ENCODE data around the gene CHRNG.

DNA sequence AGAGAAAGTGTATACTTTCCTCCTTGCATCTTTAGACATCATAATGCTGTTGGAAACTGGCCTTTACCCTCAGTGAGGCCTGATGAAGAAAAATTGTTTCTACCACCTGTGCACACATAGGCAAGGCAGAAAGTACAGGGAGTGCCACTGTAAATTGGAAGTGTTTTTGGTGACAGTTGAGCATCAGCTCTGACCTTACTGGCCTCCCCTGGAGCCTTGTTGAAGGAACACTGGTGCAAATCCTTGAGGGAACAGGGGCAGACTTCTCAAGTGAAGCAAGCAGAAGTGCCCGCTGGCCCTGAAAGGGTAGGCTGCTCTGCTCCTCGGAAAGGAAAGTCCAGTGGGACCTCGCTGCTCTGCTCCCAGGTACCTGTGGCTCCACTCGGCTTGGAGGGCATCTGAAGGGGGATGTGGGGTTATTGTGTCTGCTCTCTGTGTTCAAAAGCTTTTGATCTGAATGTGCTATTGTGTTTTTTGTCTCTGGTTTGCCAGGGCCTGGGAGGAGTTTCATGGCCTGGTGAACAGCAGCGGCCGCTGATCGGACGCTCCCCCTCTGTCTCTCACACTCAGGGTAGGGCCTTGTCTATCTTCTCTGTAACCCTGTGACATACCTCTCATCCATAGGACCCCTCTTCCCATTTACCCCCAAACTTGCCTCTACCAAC, 34.4 kb downstream of the CHRNG start:
- TF ChIP-seq POLR2AphosphoS5 (IDR thresholded peaks at IDR 0.05) (no peak), TAF1 (IDR thresholded peaks at IDR 0.05; ENCODE audit: low read depth) (no peak)
- TF ChIP-seq, protein P1, sequence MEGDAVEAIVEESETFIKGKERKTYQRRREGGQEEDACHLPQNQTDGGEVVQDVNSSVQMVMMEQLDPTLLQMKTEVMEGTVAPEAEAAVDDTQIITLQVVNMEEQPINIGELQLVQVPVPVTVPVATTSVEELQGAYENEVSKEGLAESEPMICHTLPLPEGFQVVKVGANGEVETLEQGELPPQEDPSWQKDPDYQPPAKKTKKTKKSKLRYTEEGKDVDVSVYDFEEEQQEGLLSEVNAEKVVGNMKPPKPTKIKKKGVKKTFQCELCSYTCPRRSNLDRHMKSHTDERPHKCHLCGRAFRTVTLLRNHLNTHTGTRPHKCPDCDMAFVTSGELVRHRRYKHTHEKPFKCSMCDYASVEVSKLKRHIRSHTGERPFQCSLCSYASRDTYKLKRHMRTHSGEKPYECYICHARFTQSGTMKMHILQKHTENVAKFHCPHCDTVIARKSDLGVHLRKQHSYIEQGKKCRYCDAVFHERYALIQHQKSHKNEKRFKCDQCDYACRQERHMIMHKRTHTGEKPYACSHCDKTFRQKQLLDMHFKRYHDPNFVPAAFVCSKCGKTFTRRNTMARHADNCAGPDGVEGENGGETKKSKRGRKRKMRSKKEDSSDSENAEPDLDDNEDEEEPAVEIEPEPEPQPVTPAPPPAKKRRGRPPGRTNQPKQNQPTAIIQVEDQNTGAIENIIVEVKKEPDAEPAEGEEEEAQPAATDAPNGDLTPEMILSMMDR (IDR thresholded peaks at IDR 0.05; ENCODE audit: poor library complexity, severe bottlenecking): no peak

Measured in neural cell (in vitro differentiated cells).